ENCODE data around the gene HMX3.
A peak's percentile ranks its signal among the peaks of the same experiment; 100 is the strongest.

Gene HMX3

DNA sequence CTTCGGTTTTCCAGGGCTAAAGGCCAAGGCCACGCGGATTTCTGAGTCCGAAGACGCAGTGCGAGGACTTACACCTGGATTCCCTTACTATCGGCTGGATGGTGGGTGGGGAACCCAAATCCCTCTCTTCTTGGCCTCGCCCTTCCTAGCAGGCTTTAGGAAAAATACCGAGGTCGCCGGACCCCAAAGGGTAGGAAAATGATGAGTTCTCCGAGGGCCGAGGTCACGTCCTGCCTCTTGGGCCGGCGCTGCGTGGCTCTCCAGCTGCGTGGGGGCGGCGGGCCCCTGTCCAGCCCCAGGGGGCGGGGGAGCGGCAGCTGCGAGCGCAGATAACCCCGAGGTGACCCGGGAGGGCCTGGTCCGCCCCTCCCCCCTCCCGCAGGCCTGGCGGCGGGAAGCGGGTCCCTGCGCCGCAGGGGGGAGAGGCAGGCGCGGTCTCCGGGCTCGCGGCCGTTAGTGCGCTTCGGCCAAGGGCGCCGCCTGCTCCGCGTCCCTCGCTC, 805 bp upstream of the HMX3 start:
- no peak for DNase-seq

DNA sequence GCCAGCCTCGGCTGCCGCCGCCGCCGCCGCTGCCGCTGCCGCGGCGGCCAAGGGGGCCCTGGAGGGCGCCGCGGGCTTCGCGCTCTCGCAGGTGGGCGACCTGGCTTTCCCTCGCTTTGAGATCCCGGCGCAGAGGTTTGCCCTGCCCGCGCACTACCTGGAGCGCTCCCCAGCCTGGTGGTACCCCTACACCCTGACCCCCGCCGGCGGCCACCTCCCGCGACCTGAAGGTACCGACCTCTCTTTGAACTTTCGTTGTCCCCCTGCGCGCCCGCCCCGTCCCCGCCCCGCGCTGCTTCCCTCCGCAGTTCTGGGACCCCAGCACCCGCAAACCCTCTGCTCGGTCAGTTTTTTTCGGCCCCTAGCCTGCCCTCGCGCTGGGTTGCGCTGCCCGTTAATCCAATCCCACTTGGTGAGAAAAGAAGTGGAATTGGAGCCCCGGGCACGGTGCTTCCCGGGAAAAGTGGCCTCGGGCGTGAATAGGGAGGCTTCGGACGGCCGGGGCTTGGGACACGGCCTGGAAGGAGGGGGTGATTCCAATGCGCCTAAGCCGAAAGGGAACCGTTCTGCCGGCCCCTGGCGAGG, 543 bp downstream of the HMX3 start:
- no peak for DNase-seq

DNA sequence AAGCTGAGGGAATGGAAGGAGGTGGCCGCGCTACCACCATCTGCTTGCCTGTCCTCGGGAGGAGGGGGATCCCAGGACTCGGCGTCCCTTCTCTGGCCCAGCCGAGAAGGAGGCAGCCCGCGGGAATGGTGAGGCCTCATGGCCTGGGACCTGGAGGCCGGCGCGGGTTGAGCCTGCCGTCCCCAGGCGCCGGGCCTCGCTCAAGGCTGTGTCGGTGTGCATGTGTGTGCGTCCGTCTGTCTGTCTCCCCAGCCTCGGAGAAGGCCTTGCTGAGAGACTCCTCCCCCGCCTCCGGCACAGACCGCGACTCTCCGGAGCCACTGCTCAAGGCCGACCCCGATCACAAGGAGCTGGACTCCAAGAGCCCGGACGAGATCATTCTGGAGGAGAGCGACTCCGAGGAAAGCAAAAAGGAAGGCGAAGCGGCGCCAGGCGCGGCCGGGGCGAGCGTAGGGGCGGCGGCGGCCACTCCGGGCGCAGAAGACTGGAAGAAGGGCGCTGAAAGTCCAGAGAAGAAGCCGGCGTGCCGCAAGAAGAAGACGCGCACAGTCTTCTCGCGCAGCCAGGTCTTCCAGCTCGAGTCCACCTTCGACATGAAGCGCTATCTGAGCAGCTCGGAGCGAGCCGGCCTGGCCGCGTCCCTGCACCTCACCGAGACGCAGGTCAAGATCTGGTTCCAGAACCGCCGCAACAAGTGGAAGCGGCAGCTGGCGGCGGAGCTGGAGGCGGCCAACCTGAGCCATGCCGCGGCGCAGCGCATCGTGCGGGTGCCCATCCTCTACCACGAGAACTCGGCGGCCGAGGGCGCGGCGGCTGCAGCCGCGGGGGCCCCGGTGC, 1.3 kb downstream of the HMX3 start:
- DNase-seq, result no peak

DNA sequence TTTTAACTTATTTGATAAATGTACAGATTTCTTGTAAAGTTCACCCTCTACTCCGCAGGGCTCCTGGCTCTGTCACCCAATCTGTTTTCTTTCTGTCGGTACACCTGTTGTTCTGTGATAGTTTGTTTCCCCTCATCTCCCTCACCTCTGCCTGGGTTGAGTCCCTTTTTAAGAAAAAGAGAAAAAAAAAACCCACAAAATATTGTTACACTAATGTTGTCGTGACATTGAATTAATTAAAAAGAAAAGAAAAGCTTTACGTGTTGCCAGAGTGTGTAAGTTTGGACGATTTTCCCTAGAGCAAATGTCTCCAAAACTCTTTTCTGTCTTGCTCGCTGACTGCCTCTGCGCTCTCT, 3.4 kb downstream of the HMX3 start:
- DNase-seq, result no peak

DNA sequence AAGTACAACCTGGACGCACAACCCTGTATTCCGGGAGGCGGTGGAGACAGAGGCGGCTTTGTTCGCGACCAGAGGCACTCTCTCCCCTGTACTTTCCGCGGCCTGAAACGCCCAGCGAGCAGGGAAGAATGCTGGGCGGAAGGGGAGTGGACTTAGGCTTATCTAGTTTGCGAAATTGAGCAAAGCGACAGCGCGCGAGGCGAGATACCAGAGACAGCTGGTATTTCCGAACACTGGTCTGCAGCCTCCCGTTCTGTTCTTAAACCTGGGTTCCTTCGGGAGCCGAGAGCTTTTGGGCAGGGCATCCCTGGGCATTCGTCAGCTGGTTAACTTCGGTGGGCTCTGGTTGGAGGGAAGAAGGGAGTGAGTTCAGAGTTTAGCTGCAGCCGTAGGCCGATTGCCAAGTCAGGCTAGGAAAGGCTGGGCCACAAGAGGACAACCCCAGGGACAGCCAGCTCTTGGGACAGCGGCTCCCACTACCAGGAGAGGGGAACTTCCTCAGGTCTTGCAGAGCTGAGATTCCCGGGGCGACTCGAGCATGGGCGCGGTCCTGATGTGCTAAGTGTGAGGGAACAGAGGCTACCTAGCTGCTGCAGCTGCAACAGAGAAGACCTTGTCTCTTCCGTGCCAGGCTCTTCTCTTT, 3.9 kb downstream of the HMX3 start:
- DNase-seq, result no peak

DNA sequence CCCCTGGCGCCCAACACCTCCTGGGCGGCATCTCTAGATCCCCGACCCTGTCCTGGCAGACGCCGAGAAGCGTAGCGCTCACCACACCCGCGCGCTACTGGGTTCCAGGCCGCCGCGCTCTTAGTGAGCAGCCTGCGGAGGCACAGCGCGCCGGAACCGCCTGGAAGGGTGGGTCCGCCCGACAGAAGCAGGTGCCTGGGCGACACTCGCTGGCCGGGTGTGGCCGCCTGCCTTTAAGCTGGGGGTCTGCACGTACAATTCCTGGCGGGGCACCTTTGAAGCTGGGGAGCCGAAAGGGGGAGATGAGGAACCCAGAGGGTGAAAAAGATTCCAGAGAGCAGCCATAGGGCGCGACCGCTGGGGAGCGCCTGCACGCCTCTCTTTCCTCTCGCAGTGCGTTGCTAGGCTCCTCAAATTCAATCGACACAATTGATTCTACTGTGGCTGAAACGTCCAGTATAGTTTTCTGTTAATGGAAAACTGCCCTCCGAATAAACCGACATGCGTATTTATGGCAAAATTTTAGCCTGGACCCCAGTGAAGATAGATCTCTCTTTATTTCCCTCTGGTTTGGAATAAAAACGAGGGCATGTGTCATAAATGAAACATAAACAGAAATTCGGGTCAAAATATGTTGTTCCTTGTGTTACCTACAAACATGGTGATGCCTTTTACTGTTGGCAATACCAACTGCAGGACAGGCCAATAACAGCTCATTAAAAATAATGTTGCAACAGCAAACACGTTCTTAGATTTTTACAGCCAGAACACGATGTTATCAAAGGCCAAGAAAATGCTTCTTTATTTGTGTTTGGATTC, 4.6 kb downstream of the HMX3 start:
- no peak for DNase-seq

DNA sequence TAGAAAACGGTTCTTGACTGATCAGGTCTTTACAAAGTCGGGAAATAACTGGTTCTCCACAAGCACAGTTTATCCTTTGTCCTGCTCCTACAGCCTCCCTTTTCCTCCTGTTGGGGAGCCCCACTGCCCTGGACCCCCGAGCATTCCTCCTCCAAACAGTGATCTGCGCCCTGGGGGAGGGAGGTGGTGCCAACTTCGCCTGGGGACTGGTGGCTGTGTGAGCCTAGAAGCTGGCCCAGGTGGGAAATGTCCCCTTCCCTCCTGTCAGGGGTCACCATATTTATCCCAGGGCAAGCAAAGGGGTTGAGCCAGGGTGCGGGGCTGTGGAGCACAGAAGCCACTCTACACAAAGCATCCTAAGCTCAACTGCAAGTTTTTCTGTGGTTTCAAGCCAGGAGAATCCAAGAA, 5.2 kb downstream of the HMX3 start:
- DNase-seq, result no peak

DNA sequence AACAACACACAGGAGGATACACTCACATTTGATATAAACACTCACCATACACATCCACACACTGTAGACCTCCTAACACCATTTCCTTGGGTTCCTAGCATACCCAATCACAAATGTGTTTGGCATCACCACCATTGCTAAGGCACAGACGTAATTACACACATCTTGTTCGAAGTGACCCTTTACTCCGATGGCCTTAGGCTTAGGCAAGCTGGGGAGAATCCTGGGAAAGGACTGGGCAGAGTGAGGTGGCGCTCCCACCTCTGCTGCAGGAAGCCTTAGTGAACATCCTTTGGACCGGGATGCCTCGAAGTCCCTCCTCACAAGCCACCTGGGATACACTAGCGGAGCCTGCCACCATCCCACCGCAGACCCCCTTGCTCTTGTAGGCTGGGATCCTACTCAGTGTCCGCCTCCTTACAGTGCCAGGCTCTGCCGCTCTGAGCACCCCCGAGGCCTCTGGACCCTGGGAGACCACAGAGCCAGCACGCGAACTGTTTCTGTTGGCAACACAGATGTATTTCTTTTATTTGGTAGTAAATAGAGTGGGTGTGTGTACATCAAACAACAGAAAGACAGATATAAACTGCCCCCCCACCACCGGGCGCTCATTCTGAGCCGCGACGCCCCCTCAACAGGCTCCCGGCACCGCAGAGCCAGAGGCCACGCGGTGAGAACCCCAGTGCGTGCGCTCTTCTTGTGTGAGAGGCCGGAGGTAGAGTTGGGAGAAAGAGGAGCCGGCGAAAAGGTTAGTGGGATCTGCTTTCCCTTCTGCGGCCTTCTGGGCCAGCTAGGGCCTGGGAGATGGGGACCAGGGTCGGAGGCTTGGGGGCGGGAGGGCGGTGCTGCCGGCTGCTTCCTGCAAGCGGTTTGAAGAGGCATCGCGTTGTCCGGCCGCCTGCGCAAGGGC, 6.3 kb downstream of the HMX3 start:
- DNase-seq, result no peak

DNA sequence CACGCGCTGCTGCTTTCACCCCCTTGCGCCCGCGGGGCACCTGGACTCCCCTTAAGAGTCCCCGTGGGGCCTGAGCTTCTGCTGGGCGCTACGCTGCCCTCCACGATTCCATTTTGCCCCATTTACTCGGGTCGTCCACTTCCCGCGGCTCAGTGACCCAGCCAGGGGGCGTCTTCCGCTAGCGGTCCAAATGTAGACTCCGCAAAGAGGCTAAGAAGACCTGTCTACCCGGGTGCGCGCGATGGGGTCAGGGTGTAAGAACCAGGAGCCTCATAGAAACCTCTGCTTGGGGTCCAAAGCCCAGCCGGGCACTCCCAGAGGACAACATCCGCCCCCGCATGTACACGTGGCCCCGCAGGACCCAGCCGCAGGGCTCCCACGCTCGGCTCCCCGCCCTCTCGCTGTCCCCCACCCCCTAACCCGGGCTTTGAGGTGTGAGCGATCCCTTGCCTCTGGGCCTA, 7.0 kb downstream of the HMX3 start:
- DNase-seq, result no peak

DNA sequence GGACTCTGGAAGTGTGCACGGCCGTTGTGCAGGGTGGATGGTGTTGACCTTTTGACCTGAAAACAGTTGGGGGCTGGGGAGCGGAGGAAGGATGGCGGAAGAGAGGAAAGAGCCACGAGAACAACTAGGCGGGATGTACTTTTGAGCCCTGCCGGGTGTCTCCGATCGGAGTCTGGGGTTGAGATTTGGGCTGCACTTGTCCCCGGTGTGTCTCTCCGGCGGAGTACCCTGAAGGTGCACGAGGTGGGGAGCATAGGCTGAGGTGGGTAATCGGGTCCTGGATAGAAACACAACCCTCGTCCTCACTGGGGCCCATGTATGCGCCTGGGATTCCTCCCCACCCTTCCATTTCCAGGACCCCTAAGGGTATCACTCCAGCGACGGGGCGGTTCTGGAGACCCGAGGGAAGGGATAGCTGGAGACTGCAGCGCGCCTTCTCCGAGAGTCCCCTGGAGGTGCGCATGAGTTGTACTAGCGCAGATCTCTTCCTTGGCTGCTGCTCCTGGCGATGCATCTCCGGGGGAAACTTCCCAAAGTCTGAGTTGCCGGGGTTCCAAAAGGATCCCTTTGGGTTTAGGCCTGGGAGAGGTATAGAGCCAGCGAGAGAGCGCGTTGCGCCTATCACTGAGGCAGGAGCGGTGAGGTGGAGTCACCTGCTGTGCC, 7.5 kb downstream of the HMX3 start:
- no peak for DNase-seq

DNA sequence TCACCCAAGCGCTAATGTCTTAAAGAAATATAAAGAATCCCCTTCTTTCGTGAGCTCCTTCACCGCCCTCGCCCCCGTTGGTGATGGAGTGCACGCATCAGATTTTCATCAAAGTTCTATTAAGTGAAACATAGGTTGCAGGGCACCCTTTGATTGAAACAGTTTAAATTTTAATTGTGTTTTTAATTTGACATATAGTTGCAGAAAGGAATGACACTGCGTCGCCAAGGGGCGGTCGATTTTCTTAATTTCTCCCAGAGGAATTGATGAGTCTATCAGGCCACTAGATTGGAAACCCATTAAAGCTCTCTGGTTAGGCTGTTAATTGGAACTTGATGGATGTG, 8.0 kb downstream of the HMX3 start:
- DNase-seq, result no peak

DNA sequence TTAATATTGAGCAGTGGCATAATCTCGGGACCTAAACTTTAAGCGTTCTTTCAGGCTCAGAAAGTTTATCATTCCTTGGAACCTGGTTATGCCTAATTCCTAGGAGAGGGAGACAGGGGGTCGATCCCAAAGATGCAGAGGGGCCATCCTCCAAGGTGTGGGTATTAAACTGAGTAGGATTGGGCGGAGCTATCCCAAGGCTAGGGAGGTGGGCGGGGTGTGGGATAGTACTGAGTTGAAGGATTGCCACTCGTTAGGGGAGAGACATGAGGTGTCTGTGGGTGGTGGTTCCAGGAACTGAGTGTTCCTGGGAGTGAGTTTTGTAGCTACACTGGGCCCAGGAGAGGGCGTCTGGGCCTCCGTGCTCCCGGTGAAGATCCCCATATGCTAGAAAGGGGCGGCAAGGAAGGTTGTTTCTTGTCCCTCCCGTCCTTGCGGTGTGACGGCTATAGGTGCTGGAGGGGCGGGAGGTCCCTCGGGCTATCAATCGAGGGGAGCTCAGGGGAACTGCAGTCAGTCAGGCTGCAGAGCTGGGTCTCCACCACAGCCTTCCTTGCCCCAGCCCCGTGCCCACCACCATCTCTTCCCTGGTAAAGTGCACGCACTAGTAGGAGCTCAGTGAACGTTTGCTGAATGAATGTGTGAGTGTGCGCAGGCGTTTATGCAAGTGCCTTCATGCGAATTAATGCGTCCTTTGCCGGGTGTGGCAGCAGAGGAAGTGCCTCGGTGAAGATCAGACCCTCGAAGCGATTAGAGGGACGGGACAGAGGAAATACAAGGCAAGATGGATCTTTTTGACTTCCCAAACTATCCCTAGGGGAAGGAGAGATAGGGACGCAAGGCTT, 9.1 kb downstream of the HMX3 start:
- peak; percentile 8 for DNase-seq

DNA sequence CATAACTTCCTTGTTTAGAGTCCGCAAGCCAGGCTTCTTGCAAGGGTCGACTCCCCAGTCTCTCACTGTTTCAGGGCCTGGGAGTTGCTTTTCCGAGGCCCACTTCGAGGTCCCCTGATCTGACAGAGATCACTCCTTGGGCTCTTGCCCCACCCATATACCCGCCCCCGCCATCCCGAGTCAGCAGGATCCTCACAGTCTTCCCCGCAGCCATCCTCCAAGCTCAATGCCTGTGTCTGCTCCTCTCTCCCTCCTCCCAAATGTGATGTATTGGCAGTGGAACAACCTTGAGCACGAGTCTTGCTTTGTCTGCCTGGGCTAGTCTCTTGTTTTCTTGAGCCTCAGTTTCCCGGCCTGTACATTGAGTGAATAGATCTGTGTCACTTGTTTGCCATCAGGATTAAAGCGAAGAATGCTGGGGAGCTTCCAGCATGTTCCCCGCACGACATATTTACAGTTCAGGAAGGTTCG, 9.8 kb downstream of the HMX3 start:
- DNase-seq, result no peak

DNA sequence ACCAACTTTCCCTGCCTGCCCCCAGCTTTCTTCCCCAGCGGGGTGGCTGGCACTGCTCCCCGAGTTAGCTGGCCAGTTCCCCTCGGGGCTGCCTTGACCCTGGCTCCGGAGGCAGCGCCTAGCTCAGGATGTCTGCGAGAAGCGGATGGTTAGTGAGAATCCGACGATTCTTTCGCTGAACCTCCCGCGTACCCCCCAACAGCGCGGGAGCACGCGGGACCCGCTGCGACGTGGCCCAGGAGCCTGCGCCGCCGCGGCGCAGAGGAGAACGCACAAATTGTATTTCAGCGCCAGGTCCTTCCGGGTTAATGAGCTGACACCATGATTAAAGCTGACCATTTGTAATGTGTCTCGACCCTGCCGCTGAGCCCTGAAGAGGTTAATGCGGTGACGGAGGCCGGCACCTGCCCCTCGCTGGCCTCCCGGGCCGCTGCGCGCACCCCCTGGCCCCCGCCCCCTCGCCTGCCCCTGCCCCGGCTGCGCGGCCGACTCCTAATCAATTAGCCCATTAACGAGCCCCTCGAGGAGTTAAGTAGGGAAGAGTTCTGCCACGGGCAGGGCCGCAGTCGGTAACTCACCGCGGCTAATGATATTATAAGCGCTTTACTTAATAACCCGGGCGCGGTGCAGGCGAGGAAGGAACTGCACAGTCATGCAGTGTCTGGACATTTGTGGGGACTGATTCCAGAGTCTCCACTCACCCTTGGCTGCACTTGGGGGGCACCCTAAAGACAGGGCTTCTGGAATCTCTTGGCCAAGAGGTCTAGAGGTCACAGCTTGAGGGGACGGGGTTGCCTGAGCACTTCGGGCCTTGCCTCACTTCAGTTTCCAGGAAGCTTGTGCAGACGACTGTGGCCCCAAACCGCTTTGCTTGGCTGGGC, 10.5 kb downstream of the HMX3 start:
- no peak for DNase-seq

DNA sequence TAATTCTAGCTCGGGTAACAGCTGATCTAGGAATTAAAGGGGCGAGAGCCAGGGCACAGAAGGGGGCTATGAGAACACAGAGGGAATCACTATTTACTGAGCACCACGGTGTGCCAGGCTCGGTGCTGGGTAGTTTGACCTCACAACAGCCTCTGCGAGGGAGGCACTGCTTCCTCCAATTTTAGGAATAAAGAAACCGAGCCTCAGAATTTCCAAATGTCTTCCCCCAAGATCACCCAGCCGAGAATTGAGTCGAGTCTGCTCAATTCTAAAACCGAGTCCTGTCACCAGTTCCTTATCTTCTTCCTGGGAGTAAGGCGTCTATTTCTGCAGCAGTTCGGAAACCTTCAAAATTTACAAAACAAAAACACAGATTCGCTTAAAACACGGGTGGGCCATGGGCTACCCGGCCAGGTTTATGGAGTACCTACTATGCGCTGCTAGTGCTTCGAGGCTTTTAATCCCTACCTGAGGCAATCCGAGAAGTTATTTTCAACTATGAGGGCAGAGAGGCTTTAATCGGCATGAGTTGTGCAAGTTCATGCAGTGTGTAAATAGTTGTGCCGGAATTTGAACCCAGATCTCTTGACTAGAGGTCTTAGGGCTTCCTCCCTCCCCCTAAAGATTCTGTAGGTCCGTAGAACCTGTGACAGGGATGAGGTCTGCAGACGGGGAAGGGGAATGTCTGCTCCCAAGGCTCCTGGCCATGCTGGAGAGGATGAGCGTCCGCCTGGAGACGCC, 11.3 kb downstream of the HMX3 start:
- no peak for DNase-seq

DNA sequence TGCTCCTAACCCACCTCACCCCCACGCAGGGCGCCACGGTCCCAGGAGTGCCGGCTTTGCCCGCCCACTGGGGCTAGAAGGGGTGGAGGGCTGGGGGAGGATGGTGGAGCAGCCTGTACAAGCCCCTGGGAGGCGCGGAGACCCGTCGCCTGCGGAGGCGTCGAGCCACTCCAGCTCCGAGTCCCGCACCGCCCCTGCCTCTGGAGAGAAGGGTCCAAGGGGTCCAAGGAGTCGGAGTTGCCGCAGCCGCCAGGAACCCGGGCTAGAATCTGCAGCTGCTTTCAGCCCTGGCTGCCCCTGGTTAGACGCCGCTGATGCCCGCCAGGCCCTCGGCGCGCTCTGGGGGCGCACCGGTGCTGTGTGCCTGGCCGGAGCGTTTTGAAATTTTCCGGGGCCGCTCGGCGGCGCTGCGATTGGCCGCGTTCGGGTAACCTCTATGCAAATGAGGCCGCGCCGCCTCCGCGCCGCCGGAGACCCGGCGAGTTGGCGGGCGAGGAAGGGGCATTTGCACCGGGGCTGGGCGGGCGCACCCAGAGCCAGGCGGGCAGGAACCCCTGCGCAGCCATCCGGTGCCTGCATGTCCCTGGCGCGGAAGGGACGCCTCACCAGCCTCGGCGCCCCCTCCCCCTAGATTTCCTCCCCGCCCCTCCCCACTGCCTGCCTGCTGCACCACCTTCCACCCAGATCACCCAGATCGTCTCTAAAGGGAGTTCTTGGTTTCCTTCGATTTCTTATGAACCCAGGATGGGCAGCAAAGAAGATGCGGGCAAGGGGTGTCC, 12.1 kb downstream of the HMX3 start, which contains the start of gene HMX2:
Gene HMX2 (plus strand): TSS at position 502 of the 779 bp plus-strand sequence. CDS start 243 bp downstream, at position 745.
- DNase-seq, result peak; percentile 44

DNA sequence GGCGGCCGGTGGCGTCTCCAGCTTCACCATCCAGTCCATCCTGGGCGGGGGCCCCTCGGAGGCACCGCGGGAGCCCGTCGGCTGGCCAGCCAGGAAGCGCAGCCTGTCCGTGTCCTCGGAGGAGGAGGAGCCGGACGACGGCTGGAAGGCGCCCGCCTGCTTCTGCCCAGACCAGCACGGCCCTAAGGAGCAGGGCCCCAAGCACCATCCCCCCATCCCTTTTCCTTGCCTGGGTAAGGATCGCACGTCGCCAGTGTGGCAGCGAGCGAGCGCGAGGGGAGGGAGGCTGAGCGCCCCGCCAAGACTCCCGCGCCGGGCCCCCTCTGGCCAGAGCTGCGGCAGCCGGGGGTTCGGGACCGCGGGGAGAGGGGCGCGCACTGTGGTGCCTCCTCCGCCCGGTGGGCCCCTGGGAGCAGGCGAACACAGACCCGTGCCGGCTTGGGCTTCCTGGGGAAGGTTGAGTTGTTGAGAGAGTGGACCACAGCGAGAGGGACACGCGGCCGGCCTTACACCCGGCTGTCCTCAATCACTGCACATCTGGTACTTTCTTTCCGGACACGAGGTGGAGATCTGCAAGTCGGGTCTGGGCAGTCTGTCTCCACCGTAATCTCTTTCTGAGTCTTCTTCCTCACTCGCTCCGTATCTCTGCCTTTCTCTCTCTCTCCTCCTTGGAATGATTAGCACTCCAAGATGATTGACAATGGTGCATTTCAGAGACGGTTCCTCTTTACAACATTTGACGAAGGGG, 12.8 kb downstream of the HMX3 start:
- no peak for DNase-seq

Data from activated naive CD4-positive, alpha-beta T cell treated with Interleukin-2 at 50 U/mL for 16 hours (primary cell).